ENCODE data around the gene JAKMIP1. TPM values are rescaled to one million over a fixed set of nuclear protein-coding genes. Genes with fewer than 3 reads are reported as not detected.

The JAKMIP1 gene
- total RNA-seq, 4 donors from 2014 or later = not detected

DNA sequence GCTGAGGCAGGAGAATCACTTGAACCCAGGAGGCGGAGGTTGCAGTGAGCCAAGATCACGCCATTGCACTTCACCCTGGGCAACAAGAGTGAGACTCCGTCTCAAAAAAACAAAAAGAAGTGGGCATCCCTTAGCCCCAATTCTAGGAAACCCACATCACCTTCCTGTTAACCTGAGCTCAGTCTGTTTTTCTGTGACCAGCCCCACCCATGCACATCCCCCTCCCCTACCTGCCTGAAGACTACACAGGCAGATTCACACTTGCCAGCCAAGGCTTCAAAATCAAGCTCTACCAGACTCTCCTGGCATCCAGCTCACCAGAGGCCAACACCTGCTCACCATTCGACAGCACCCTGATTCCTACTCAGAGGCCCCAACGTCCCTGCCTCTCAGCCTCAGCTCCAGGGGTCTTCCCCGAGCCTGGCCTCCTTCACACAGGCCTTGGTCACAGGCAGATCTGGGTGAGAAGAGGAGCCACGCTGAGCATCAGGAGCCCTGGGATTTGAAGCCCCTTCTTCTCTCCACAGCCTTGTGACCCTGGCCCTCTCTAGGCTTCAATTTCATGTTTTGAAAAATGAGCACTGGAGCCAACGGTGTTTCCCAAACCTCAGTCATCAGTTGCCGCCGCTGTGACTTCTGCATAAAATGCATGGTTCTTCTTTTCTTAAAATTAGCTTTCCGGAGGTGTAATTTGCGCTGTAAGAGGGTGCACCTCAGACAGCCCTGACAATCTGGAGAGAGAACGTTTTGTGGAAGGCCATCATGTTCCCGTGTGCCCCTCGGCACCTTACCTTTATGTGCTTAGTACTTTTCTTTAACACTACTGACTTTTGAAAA lies 47.3 kb downstream of the JAKMIP1 start:
- TF ChIP-seq POLR2A (IDR thresholded peaks at IDR 0.05) = no peak
- TF ChIP-seq, protein P1, sequence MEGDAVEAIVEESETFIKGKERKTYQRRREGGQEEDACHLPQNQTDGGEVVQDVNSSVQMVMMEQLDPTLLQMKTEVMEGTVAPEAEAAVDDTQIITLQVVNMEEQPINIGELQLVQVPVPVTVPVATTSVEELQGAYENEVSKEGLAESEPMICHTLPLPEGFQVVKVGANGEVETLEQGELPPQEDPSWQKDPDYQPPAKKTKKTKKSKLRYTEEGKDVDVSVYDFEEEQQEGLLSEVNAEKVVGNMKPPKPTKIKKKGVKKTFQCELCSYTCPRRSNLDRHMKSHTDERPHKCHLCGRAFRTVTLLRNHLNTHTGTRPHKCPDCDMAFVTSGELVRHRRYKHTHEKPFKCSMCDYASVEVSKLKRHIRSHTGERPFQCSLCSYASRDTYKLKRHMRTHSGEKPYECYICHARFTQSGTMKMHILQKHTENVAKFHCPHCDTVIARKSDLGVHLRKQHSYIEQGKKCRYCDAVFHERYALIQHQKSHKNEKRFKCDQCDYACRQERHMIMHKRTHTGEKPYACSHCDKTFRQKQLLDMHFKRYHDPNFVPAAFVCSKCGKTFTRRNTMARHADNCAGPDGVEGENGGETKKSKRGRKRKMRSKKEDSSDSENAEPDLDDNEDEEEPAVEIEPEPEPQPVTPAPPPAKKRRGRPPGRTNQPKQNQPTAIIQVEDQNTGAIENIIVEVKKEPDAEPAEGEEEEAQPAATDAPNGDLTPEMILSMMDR (IDR thresholded peaks at IDR 0.05) = no peak
- H3K4me3 ChIP-seq (ENCODE audit: low read depth, poor library complexity, severe bottlenecking) = no peak overlapping the region
- intact Hi-C loops (cut with DNase I; ENCODE audit: low total_unique reads) = no loop called here
- no peak for DNase-seq (ENCODE audit: low spot score in 2 of 2)
- WGBS, 2 donors = 66 to 81% methylated on average over 15 of the region's 15 CpGs

DNA sequence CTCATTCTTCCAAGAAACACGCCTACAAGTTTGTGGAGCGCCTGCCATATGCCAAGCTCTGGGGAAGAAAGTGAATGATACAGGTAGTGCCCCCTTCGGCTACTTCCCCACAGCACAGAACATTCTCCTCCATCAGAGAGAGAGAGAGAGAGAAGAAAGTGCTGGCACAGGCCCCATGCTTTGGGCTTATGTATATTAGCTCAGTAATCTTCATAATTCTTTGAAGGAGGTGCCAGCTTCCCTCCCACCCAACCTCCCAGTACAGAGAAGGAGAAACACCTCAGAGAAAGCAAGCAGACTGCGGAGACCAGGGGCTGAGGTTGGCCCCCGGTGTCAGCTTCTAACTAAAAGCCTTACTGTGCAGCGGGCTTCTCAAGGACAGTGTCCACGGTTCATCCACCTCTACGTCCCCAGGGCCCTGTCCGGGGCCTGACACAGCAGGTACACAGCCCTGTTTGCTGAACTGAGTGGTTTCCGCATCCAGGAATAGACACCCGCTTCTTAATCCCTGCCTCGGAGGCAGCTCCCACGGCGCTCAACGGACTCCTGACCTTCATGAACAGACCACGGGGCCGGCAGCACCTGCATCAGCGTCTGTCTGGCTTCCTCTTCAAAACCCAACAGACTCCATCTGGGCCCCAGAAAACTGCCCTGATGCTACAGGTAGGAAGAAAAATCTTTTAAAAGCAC lies 50.2 kb downstream of the JAKMIP1 start:
- intact Hi-C loops (cut with DNase I; ENCODE audit: low total_unique reads) = no loop called here
- no peak overlapping the region for H3K4me3 ChIP-seq (ENCODE audit: low read depth, poor library complexity, severe bottlenecking)
- TF ChIP-seq, protein P1 (IDR thresholded peaks at IDR 0.05) = no peak
- TF ChIP-seq POLR2A (IDR thresholded peaks at IDR 0.05) = no peak
- WGBS, 2 donors = 72 to 78% methylated on average over 18 of the region's 18 CpGs
- DNase-seq (ENCODE audit: low spot score in 2 of 2) = no peak

DNA sequence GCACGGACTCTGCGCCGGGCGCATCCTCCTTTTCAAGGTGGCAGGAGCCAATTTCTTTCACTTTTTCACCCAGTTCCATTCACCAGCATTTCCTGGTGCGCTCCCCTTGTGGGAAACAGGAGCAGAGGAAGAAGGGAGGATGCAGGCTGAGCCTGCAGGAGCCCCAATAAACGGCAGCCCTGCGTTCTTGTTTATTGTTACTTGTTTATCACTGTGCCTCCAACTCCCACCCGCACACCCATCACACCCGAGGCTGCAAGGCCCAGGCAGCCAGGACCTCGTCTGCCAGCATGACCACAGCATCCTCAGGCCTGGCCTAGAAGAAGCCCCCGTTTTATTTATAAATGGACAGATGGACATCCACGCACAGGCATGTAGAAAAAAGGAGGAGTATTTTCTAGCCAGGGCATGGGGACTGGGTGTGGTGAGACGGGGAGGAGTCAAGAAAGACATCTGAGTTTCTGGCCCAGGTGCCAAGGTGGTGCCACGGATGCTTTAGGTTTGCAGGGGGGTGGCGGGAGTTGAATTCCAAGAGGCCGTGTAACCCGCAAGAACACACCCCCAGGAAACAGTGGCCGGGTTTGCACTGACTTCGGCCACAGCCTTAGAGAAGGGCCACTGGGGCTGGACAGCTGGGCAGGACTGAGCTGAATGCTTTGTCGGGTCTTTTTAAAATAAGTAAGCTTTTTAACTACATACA lies 51.7 kb downstream of the JAKMIP1 start:
- no peak for DNase-seq (ENCODE audit: low spot score in 2 of 2)
- WGBS, 2 donors = 71 to 74% methylated on average over 20 of the region's 20 CpGs

DNA sequence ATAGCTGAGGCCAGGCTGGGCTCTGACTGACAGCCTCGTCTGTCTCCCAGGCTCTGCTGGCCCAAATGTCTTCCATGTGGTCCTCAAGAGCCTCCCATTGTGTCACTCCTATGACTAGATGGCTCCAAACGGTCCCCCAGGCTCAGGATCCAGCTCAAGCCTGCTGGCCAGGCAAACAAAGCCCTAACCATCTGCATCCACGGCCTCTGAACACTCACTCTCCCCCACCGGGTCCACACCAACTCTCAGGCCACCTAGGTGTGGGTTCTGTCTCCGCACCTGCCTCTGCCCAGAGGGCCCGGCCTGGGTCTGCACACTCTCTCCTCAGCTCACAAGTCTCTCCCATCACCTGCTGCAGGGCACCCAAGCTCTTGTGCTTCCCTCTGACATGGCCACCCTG lies 52.9 kb downstream of the JAKMIP1 start:
- 66 to 71% methylated on average over 6 of the region's 6 CpGs for WGBS, 2 donors
- no peak for DNase-seq (ENCODE audit: low spot score in 2 of 2)
- no peak overlapping the region for H3K4me3 ChIP-seq (ENCODE audit: low read depth, poor library complexity, severe bottlenecking)
- no peak for TF ChIP-seq POLR2A (IDR thresholded peaks at IDR 0.05)
- TF ChIP-seq, protein P1 (IDR thresholded peaks at IDR 0.05) = no peak
- intact Hi-C loops (cut with DNase I; ENCODE audit: low total_unique reads) = loop anchor here (5.0 kb wide), 1 partner anchor 390 kb away; no protein-coding TSS in a partner anchor

More for the DNA sequence above, 51.7 kb downstream of the JAKMIP1 start:
- no peak overlapping the region for H3K4me3 ChIP-seq (ENCODE audit: low read depth, poor library complexity, severe bottlenecking)
- TF ChIP-seq, protein P1 (IDR thresholded peaks at IDR 0.05) = no peak
- no peak for TF ChIP-seq POLR2A (IDR thresholded peaks at IDR 0.05)
- intact Hi-C loops (cut with DNase I; ENCODE audit: low total_unique reads) = loop anchor here (5.0 kb wide), 1 partner anchor 389 kb away; no protein-coding TSS in a partner anchor

DNA sequence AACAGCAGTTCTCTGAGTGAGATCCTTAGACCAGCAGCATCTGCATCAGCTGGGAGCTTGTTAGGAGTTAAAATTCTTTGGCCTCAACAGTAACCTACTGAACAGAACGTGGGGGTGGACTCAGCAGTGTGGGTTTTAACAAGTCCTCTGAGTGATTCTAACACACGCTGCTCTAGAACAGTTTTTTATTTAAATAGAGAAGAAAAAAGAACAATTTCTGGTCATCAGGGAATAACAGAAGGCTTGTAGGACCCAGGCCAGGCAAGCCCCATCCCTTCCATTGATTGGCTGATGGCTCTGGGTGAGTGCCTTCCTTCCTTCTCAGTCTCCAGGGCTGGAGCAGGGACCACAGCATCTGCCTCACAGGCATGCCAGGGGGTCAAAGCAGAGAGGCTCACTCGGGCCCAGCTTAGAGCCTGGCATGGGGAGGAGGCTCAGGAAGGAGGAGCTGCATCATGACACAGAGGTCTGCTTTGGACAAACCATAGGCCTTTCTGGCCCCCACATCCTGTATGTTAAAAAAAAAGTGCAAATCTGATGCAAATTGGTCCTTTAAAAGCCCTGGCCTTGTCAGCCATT lies 56.7 kb downstream of the JAKMIP1 start:
- DNase-seq (ENCODE audit: low spot score in 2 of 2) = no peak
- TF ChIP-seq, protein P1 (IDR thresholded peaks at IDR 0.05) = no peak
- TF ChIP-seq POLR2A (IDR thresholded peaks at IDR 0.05) = no peak
- intact Hi-C loops (cut with DNase I; ENCODE audit: low total_unique reads) = no loop called here
- 46 to 51% methylated on average over 3 of the region's 3 CpGs for WGBS, 2 donors
- no peak overlapping the region for H3K4me3 ChIP-seq (ENCODE audit: low read depth, poor library complexity, severe bottlenecking)

Data from lower leg skin (tissue), 4 donors.